ENCODE data around the gene RIT2.

DNA sequence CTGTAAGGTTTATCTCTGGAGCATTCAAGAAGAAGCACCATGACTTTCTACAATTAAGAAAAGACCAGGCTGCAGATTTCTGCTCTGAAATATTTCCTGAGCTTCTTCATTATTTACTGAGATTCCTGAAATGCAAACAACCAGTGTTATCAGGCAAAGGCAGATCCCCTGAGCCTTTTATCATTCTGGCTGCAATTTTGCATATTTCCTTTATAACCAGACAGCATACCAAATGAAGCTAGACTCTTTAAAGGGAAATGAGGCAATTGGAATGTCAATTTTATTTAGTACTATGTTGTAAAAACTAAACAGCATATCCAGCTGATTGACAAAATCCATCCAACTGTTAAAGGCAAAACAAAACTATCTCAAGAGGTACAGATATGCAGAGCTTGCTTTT is 372.5 kb downstream of the RIT2 start:
- TF ChIP-seq EZH2phosphoT487 (IDR thresholded peaks at IDR 0.05) (no peak), EZH2 (IDR thresholded peaks at IDR 0.05) (no peak)
